ENCODE results near the gene SGSM1.
"Not testable (repeated sequence)": the region's sequence is repeated elsewhere in the genome, so short reads cannot be mapped to it uniquely, and the experiment has no call there.

SGSM1 gene

DNA sequence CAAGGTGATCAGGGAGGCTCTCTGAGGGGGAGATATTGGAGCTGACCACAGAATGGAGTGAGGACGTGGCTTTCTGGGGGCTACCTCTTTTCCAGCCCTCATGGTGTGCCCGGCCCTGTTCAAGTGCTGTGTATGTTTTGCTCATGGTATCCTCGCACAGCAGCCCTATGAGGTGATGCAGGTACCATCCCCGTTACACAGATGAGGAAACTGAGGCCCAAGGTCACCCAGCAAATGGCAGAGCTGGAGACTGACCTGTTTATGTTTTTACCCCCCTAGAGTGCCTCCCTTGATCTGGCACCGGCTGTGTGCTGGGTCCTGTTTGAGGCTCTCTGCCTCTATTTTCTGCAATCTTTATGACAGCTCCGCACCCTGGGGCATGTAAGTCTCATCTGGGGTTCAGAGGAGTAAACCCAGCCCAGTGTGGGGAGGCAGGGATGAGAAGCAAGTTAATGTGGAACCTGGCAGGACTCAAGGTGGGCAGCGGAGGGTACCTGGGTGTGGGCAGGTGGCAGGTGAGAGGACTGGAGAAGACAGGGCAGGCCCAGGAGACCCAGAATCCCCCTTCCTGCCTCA lies 20.8 kb downstream of the SGSM1 start:
- Histone ChIP-seq H3K4me3 (ENCODE audit: low read length in 2 of 2) (no peak overlapping the region), H3K4me1 (ENCODE audit: control insufficient read depth, insufficient read depth, low read length) (no peaks in the 10 kb centered on the region), H3K27me3 (ENCODE audit: control insufficient read depth in 1 of 2, insufficient read depth in 2 of 2, low read length in 2 of 2) (no peaks in the 10 kb centered on the region), H3K9me3 (ENCODE audit: control insufficient read depth in 2 of 2, low read length in 2 of 2) (no peaks in the 10 kb centered on the region), H3K36me3 (ENCODE audit: control insufficient read depth in 2 of 2, insufficient read depth in 2 of 2, low read length in 2 of 2) (no peaks in the 10 kb centered on the region), H3K9ac (ENCODE audit: low read length in 2 of 2) (no peak overlapping the region), H3K27ac (ENCODE audit: low read length) (no peak overlapping the region)

DNA sequence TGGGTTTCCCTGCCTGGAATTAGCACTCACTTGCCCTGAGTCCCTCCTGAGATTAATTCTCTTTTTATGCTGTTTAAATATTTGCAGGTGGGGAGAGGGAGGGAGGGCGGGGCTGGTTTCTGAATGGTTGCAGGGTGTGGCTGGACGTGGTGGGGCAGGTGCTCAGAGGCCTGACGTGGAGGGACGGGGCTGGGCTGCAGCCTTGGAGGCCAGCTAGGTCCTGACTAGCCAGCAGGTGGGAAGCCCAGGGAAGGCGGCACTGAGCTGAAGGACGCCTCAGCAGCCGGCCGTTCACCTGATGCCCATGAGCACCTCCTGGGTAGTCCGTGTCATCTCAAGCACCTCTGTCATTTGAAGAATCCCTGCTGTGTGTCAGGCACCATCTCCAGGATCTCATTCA lies 21.3 kb downstream of the SGSM1 start:
- Histone ChIP-seq H3K4me3 (ENCODE audit: low read length in 2 of 2) (no peak overlapping the region), H3K27me3 (ENCODE audit: control insufficient read depth in 1 of 2, insufficient read depth in 2 of 2, low read length in 2 of 2) (no peaks in the 10 kb centered on the region), H3K27ac (ENCODE audit: low read length) (no peak overlapping the region), H3K36me3 (ENCODE audit: control insufficient read depth in 2 of 2, insufficient read depth in 2 of 2, low read length in 2 of 2) (no peaks in the 10 kb centered on the region), H3K4me1 (ENCODE audit: control insufficient read depth, insufficient read depth, low read length) (no peaks in the 10 kb centered on the region), H3K9ac (ENCODE audit: low read length in 2 of 2) (no peak overlapping the region), H3K9me3 (ENCODE audit: control insufficient read depth in 2 of 2, low read length in 2 of 2) (no peaks in the 10 kb centered on the region)

DNA sequence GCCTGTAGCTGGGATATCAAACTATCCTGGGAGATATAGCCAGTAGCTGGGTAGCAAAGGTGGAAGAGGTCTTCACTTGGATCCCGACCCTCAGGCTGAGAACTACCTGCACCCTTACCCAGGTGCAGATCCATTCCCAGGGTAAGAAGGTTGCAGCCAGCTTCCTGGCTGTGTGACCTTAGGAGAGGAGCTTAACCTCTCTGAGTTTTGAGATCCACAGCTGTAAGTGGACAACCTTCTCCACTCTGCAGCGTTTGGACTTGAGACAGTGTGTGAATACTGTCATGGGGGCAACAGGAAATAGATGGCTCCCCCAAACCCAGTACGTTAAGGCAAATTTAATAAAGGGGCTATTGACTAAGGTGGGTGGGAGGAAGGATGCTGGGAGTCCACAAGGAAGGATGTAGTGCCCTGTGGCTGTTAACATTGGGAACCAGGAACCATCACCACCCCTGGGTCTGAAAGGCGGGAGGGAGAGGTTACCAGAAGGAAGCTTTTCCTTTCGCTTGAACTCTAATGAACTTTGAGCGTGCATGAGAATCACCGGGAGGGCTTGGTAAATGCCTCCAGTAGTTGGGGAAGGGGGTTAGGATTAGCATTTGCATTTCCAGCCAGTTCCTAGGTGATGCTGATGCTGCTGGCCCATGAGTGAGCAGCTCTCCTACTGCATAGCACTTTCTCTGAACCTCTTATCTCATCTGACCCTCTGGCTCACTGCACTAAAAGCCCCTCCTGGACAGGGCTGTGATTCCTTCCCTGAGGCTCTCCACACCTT lies 24.4 kb downstream of the SGSM1 start:
- Histone ChIP-seq H3K36me3 (ENCODE audit: control insufficient read depth in 2 of 2, insufficient read depth in 2 of 2, low read length in 2 of 2) (no peaks in the 10 kb centered on the region), H3K27me3 (ENCODE audit: control insufficient read depth in 1 of 2, insufficient read depth in 2 of 2, low read length in 2 of 2) (no peaks in the 10 kb centered on the region), H3K9me3 (ENCODE audit: control insufficient read depth in 2 of 2, low read length in 2 of 2) (no peaks in the 10 kb centered on the region), H3K9ac (ENCODE audit: low read length in 2 of 2) (peak overlapping the region in 1 of 2 donors; percentile 13), H3K4me1 (ENCODE audit: control insufficient read depth, insufficient read depth, low read length) (no peaks in the 10 kb centered on the region), H3K4me3 (ENCODE audit: low read length in 2 of 2) (no peak overlapping the region), H3K27ac (ENCODE audit: low read length) (no peak overlapping the region)

DNA sequence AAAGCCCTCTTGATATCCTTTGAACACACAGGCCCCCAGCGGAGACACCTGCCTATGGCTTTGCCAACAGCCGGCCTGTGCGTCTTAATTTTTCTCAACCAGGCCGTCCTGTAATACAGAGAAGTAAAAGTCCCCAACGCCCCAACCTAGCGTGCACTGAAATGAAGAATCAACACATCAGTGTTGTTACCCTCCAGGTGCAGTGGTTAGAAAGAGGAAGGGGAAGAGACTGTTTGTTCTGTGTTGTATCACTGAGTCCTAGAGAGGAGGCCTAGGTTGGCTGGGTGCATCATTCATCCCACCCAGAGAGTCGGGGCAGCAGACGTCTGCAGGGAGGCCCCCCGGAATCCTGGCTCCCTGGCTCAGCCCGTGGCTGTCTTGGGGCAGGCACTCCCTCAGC lies 25.7 kb downstream of the SGSM1 start:
- no peak overlapping the region for H3K9ac ChIP-seq (ENCODE audit: low read length in 2 of 2)
- H3K36me3 ChIP-seq (ENCODE audit: control insufficient read depth in 2 of 2, insufficient read depth in 2 of 2, low read length in 2 of 2) = no peaks in the 10 kb centered on the region
- H3K27ac ChIP-seq (ENCODE audit: low read length) = no peak overlapping the region
- no peaks in the 10 kb centered on the region for H3K9me3 ChIP-seq (ENCODE audit: control insufficient read depth in 2 of 2, low read length in 2 of 2)
- H3K4me1 ChIP-seq (ENCODE audit: control insufficient read depth, insufficient read depth, low read length) = no peaks in the 10 kb centered on the region
- H3K27me3 ChIP-seq (ENCODE audit: control insufficient read depth in 1 of 2, insufficient read depth in 2 of 2, low read length in 2 of 2) = no peaks in the 10 kb centered on the region
- no peak overlapping the region for H3K4me3 ChIP-seq (ENCODE audit: low read length in 2 of 2)

DNA sequence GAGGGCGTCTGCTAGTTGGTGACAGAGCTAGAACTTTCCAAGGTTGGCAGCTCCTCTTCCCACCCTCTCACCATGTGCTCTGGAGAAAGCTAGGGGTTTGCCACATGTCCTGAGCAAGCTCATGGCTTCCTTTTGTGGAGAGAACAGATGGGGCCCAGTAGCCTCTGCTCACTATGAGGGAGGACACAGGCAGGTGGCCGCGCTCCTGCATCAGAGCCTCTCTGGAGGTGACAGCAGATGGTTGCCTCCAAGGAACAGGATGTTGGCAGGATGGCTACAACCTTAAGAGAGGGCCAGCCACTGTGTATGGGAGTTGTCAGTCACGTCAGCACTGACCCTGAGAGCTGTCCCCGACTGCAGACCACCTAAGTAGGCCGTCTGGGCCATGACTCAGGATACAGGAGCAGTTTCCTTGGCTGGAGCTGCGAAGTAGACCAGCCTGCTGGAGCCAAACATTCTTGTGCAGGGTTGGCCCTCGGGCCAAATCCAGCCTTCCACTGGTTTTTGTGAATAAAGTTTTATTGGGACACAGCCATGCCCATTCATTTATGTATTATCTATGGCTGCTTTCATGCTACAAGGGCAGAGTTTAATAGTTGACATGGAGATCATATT lies 28.0 kb downstream of the SGSM1 start:
- Histone ChIP-seq H3K9ac (ENCODE audit: low read length in 2 of 2) (no peak overlapping the region), H3K9me3 (ENCODE audit: control insufficient read depth in 2 of 2, low read length in 2 of 2) (no peaks in the 10 kb centered on the region), H3K4me3 (ENCODE audit: low read length in 2 of 2) (no peak overlapping the region), H3K27ac (ENCODE audit: low read length) (no peak overlapping the region), H3K36me3 (ENCODE audit: control insufficient read depth in 2 of 2, insufficient read depth in 2 of 2, low read length in 2 of 2) (no peaks in the 10 kb centered on the region), H3K4me1 (ENCODE audit: control insufficient read depth, insufficient read depth, low read length) (no peaks in the 10 kb centered on the region), H3K27me3 (ENCODE audit: control insufficient read depth in 1 of 2, insufficient read depth in 2 of 2, low read length in 2 of 2) (no peaks in the 10 kb centered on the region)

DNA sequence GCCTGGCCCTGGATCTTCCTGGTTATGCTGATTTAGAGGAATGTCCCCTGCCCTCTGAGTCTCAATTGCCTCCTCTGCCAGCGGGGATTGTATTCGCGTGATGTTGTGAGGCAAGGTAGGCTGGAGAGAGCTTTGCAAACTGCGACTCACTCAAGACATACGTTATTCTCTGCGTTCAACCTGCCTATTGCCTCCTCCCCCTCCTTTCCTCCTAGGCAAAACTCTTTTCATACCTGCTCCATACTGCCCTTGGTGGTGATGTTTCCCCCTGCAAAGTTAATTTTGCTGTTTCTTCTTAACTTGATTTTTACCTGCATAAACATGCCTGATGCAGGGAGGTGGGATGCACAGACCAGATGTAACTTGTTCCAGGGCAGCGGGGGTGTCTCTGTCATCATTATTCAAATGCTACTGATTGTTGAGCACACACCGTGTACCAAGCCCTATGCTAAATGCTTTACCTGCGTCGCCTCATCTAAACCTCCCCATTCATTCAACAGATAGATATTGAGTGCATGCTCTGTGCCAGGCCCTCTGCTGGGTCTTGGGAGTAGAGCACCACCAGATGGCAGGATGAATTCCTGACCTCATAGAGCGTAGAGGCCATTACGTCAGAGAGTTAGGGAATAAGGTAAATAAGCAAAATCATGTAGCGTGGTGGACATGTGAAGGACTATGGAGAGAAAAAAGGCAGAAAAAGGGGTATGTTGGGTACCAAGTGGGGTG lies 29.0 kb downstream of the SGSM1 start:
- Histone ChIP-seq H3K9me3 (ENCODE audit: control insufficient read depth in 2 of 2, low read length in 2 of 2) (no peaks in the 10 kb centered on the region), H3K27me3 (ENCODE audit: control insufficient read depth in 1 of 2, insufficient read depth in 2 of 2, low read length in 2 of 2) (no peaks in the 10 kb centered on the region), H3K4me1 (ENCODE audit: control insufficient read depth, insufficient read depth, low read length) (no peaks in the 10 kb centered on the region), H3K4me3 (ENCODE audit: low read length in 2 of 2) (no peak overlapping the region), H3K9ac (ENCODE audit: low read length in 2 of 2) (no peak overlapping the region), H3K36me3 (ENCODE audit: control insufficient read depth in 2 of 2, insufficient read depth in 2 of 2, low read length in 2 of 2) (no peaks in the 10 kb centered on the region), H3K27ac (ENCODE audit: low read length) (no peak overlapping the region)

DNA sequence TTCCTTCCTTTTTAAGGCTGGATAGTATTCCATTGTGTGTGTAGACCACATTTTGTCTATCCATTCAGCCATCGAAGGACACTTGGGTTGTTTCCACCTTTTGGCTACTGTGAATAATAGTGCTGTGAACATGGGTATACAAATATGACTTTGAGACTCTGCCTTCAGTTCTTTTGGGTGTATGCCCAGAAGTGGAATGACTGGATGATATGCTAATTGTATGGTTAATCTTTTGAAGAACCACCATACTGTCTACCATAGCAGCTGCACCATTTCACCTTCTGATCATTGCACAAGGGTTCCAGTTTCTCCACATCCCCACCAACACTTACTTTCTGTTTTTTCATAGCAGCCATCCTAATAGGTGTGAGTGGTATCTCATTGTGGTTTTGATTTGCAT lies 30.3 kb downstream of the SGSM1 start:
- no peak overlapping the region for H3K9ac ChIP-seq (ENCODE audit: low read length in 2 of 2)
- H3K9me3 ChIP-seq (ENCODE audit: control insufficient read depth in 2 of 2, low read length in 2 of 2) = no peaks in the 10 kb centered on the region

DNA sequence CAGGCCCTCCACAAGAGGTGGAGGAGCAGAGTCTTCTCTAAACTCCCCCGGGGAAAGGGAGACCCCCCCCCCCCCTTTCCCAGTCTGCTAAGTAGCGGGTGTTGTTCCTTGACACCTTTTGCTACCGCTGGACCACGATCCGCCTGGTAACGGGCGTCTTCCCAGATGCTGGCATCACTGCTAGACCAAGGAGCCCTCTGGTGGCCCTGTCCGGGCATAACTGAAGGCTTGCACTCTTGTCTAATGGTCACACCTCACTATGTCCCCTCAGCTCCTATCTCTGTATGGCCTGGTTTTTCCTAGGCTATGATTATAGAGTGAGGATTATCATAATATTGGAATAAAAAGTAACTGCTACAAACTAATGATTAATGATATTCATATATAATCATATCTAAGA lies 31.5 kb downstream of the SGSM1 start:
- H3K4me1 ChIP-seq (ENCODE audit: control insufficient read depth, insufficient read depth, low read length); H3K27ac ChIP-seq (ENCODE audit: low read length); H3K9ac ChIP-seq (ENCODE audit: low read length in 2 of 2); H3K4me3 ChIP-seq (ENCODE audit: low read length in 2 of 2); H3K27me3 ChIP-seq (ENCODE audit: control insufficient read depth in 1 of 2, insufficient read depth in 2 of 2, low read length in 2 of 2); H3K9me3 ChIP-seq (ENCODE audit: control insufficient read depth in 2 of 2, low read length in 2 of 2); H3K36me3 ChIP-seq (ENCODE audit: control insufficient read depth in 2 of 2, insufficient read depth in 2 of 2, low read length in 2 of 2): not testable (repeated sequence)

More for the DNA sequence above, 30.3 kb downstream of the SGSM1 start:
- H3K4me3 ChIP-seq (ENCODE audit: low read length in 2 of 2) = no peak overlapping the region
- no peaks in the 10 kb centered on the region for H3K4me1 ChIP-seq (ENCODE audit: control insufficient read depth, insufficient read depth, low read length)
- no peaks in the 10 kb centered on the region for H3K36me3 ChIP-seq (ENCODE audit: control insufficient read depth in 2 of 2, insufficient read depth in 2 of 2, low read length in 2 of 2)
- H3K27me3 ChIP-seq (ENCODE audit: control insufficient read depth in 1 of 2, insufficient read depth in 2 of 2, low read length in 2 of 2) = no peaks in the 10 kb centered on the region
- no peak overlapping the region for H3K27ac ChIP-seq (ENCODE audit: low read length)

DNA sequence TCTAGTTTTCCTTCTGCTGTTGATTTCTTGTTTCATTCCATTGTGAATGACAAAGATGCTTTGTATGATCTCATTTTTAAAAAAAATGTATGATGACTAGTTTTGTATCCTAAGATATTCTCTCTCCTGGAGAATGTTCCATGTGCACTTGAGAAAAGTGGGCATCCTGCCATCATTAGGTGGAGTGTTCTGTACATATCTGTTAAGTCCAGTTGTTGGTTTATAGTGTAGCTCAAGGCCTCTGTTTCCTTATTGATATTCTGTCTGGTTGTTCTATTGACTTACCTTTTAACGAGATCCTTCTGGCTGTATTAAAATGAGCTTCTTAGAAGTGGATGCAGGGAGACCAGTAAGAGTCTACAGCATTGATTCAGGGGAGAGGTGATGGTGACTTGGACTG lies 35.2 kb downstream of the SGSM1 start:
- peaks cover 0 to 2% of the 10 kb centered on the region in 2 donors for H3K36me3 ChIP-seq (ENCODE audit: control insufficient read depth in 2 of 2, insufficient read depth in 2 of 2, low read length in 2 of 2)
- no peak overlapping the region for H3K27ac ChIP-seq (ENCODE audit: low read length)
- no peaks in the 10 kb centered on the region for H3K4me1 ChIP-seq (ENCODE audit: control insufficient read depth, insufficient read depth, low read length)
- H3K4me3 ChIP-seq (ENCODE audit: low read length in 2 of 2) = no peak overlapping the region
- no peak overlapping the region for H3K9ac ChIP-seq (ENCODE audit: low read length in 2 of 2)
- H3K9me3 ChIP-seq (ENCODE audit: control insufficient read depth in 2 of 2, low read length in 2 of 2) = no peaks in the 10 kb centered on the region
- H3K27me3 ChIP-seq (ENCODE audit: control insufficient read depth in 1 of 2, insufficient read depth in 2 of 2, low read length in 2 of 2) = no peaks in the 10 kb centered on the region

DNA sequence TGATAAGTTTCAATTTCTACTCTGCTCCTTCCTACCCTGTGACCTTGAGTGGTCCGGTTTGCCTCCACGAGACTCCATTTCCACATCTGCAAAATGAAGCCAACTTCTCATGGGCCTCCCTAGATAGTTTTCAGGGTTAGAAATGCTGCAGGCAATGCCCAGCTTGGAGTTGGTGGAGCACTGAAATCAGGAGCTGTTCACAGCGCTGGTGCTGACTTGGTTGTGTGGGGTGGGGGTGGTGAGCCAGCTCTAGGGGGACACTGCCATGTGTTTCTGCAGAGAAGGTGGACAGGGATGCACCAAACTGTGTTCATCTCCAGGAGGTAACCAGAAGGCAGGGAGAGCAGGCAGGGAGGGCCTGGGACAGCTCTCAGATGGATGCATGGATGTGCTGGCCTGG lies 37.0 kb downstream of the SGSM1 start:
- Histone ChIP-seq H3K9me3 (ENCODE audit: control insufficient read depth in 2 of 2, low read length in 2 of 2) (no peaks in the 10 kb centered on the region), H3K4me3 (ENCODE audit: low read length in 2 of 2) (no peak overlapping the region), H3K27me3 (ENCODE audit: control insufficient read depth in 1 of 2, insufficient read depth in 2 of 2, low read length in 2 of 2) (no peaks in the 10 kb centered on the region), H3K36me3 (ENCODE audit: control insufficient read depth in 2 of 2, insufficient read depth in 2 of 2, low read length in 2 of 2) (peaks cover under 1 to 2% of the 10 kb centered on the region in 2 donors), H3K9ac (ENCODE audit: low read length in 2 of 2) (no peak overlapping the region), H3K4me1 (ENCODE audit: control insufficient read depth, insufficient read depth, low read length) (no peaks in the 10 kb centered on the region), H3K27ac (ENCODE audit: low read length) (no peak overlapping the region)

All from stomach smooth muscle (tissue), 2 donors.